Renal cortical epithelial cell (primary cell): ENCODE results near the gene OR9Q2. TPM values are rescaled to one million over a fixed set of nuclear protein-coding genes. Genes with fewer than 3 reads are reported as not detected.
"Not testable (repeated sequence)": the region's sequence is repeated elsewhere in the genome, so short reads cannot be mapped to it uniquely, and the experiment has no call there.

ENCODE experiments used
- DNase-seq: peaks from one replicate; pipeline ENCODE4 v3.0.0-alpha.2; 2011; ENCODE audit warnings: low read depth
- total RNA-seq: library from RNA; depleted of rRNA; stranded (reverse); fragments of >200 nt; gene quantifications from 2 replicates; pipeline ENCODE4 v1.2.3, GENCODE V29; 2014

The OR9Q2 gene, protein sequence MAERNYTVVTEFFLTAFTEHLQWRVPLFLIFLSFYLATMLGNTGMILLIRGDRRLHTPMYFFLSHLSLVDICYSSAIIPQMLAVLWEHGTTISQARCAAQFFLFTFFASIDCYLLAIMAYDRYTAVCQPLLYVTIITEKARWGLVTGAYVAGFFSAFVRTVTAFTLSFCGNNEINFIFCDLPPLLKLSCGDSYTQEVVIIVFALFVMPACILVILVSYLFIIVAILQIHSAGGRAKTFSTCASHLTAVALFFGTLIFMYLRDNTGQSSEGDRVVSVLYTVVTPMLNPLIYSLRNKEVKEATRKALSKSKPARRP
- not detected in 2 replicates for total RNA-seq

DNA sequence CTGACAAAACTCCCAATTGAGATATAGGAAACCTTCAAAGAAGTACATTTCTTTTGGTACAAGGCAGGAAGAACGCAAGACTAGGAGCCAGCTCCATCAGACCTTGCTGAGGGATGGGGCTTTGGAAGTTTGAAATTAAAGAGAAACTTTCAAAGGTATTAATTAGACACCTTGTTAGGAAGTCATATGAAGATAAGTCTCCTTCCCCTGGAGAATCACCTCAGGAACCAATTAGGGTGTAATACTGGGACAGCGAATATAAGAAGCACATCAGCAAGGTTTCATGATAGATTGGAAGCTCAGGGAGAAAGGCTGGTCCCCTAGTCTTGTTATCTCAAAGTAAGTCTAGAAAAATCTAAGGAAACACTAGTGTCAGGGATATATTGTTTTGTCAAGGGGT, at the start of gene OR9Q2:
Gene OR9Q2 (plus strand): TSS at position 301 of the 400 bp plus-strand sequence. CDS start 1,421 bp downstream, outside the sequence.
- no peak for DNase-seq

DNA sequence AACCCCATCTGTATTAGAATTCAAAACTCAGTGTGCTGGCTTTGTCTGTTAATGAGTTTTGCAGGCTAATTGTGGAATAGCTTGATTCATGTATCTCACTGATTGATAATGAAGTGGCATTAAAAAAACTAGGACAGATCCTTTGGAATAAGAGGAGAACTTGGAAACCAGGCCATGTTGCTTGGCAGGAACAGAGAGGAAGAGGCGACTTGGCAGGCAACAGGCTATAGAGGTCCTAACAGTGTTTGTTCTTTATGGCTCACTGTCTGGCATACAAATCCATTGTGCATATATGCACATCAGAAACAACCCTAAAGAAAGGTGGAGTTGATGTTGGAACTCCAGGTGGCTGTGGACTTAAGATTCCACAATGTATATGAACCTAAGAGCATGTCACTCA, 46.1 kb upstream of the OR9Q2 start:
- DNase-seq = no peak

DNA sequence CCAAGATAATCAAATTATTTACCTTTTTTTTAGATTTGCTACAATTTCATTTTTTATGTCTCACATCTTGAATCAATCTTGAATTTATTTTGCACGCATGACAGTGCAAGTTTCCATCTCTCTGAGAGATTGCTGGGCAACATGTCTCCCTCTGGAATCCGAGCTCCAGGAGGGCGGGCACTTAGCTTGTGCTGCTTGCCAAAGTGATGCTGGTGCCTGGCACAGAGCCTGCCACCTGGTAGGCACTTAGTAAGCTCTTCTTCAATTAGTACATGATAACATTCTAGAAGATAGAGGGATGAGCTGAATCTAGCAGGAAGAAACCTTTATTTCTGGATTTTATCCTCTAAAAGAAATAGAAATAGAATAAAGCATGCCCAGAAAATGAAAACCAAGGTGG, 36.1 kb upstream of the OR9Q2 start:
- DNase-seq = no peak

DNA sequence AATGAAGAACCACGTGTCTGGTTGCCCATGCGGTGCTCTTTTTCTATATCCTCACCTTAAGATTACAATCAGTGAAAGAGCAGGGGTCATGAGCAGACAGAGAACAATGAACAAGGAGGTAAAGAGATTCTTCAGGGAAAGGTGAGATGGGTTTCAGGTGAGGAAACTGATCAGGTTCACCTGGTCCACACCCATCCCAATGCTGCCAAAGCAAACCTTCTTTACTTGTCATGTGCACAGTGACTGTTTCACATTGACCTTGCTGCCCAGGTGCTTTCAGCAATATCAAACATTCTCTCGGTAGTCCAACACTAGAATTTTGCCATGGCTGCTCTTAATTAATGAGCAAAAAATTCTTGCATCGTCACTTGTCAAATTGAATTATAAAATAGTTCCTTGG, 24.5 kb upstream of the OR9Q2 start:
- DNase-seq = no peak

DNA sequence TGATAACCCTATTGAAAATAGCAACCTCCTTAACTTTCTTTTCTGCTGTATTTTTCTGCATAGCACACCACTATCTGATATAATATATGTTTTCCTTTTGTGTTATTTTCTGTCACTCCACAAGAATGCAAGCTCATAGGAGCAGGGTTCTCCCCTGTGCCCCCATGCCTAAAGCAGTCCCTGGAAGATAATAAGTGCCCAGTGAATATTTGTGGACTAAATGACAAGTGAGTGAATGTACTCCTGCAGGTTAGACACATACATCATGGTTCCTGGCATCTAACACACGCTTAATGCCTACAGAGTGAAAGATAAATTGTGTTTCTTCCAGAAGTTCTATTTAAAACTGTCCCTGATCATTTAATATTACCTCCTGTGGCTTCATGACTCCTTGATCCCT, 23.9 kb upstream of the OR9Q2 start:
- no peak for DNase-seq

DNA sequence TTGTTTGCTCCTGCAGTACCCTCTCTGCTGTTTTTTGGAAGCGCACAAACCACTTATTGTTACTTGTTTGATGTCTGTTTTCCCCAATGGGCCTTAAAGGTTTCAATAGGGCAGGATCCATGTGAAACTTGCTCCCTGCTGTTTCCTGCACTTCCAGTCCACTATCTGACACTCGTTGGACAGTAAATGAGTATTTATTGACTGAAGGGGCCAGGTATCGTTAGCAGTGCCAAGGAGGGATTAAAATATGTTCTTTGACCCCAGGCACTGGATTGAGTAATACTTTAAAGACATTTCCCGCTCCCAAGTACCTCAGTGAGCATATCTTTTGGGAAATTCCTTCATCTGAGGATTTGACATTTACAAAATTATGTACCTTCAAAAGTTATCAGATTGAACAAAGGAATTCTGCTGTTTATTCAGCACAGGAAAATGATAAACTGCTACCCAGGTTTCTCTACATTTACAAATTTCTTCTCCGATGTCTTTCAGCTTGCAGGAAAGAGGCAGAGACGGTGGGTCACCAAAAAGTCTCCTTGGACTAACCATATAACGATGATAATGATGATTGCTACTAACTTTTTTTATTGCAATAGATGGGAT, 23.3 kb upstream of the OR9Q2 start:
- no peak for DNase-seq

DNA sequence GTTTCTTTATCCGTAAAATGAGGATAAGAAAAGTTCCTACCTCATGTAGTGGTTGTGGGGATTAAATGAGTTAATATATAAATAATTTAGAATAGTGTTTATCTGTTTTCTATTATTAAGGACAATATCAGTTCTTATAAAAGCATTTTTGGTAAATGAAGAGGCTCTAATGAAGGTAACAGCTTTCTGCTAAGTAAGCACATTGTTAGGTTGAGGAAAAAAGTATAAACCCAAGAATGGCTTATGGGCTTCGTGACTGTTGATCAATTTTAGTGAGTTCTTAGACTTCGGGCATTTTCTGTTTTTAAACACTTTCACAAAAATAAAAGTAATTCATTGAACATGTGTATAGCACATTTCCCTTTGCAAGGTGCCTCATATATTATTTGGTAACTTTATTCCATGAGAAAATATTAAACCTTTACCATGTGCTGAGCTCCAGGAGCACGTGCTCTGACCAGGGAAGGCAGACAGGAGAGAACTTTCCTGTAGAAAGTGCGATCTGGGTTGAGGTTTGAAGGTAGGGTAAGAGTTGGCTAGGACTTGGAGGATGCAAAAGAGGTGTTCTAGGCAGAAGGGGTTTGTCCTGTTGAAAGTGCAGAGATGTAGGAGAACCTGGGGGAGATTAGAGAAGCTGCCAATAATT, 11.3 kb upstream of the OR9Q2 start:
- no peak for DNase-seq

DNA sequence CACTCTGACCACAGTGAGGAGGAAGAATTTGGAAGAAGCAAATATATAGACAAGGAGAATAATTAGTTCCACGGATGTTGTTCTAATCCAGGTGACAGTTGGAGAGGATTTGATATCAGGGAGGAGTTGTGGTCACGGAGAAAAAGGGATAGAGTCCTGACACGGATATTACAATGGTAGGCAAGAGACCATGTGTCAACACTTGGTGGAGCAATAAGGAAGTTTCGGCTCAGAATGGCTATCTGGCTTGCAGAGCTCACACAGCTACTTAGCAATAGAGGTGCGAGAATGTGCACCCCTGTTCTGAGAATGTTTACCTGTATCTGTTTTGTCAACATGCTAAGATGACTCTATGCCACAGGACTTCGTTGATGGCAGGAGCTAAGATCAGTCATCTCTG, 10.4 kb upstream of the OR9Q2 start:
- no peak for DNase-seq

DNA sequence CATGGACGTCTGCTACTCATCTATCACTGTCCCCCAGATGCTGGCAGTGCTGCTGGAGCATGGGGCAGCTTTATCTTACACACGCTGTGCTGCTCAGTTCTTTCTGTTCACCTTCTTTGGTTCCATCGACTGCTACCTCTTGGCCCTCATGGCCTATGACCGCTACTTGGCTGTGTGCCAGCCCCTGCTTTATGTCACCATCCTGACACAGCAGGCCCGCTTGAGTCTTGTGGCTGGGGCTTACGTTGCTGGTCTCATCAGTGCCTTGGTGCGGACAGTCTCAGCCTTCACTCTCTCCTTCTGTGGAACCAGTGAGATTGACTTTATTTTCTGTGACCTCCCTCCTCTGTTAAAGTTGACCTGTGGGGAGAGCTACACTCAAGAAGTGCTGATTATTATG, 9.2 kb upstream of the OR9Q2 start:
- no peak for DNase-seq

DNA sequence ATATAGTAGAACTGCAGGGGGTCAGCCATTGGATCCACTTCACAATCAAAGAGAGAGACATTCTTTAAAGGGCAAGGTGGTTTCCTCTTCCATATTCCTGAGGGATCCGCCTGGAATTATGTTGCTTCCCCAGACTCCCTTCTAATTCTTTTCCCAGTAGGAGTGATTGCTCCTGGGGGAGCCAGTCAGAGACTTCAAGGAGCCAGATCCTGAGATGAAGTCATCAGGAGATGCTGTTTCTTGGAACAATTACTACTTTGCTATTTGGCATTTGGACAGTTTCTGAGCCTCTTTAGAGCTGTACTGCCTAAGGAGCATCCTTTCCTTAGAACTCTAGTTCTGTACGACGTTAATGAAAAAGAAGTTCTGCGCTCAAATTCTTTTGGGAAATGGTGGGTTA, 1.9 kb upstream of the OR9Q2 start:
- DNase-seq = no peak

DNA sequence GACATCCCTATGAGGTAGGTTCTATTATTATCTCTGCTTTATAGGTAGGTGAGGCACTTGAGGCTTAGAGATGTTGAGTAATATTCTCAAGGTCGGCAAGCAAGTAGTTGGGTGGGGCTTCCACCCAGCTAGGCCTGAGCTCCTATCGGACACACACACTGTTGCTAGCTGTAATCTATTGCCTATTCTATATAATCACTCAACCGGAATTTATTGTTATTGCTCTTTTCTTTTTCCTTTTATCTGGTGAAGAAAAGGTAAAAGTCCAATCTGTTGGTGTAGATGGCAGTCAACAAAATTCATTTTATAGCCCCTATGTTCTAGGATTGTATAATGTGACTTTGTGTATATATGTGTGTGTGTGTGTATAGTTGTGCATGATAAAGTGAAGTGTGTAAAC, 3.4 kb downstream of the OR9Q2 start:
- DNase-seq = no peak

DNA sequence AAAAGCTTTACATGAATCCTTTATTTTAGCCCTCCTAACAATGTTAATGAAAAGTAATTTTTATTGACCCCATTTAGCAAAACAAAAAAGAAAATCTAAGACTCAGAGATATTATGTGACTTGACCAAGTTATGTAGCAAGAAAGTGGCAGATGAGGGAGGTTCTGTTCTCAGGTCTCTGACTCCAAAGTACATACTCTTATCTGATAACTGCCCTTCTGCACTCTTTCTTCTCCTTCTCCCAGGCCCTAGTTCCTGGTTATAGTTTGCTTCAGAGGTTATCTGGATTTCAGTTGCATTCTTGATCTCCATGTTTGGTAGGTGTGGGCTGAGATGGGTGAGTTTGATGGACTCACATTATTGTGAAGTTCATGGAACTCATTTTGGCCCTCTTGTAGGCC, 4.5 kb downstream of the OR9Q2 start:
- no peak for DNase-seq

DNA sequence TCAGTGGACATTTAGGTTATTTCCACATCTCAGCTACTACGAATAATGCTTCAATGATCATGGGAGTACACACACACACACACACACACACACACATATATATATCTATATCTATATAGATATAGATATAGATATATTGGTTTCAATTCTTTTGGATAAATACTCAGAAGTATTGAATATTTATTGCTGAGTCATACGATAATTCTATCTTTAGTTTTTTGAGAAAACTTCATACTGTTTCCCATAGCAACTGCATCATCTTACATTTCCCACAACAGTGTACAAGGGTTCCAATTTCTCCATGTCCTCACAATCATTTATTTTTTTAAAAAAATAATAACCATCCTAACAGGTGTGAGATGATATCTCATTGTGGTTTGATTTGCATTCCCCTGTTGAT, 7.1 kb downstream of the OR9Q2 start:
- no peak for DNase-seq

DNA sequence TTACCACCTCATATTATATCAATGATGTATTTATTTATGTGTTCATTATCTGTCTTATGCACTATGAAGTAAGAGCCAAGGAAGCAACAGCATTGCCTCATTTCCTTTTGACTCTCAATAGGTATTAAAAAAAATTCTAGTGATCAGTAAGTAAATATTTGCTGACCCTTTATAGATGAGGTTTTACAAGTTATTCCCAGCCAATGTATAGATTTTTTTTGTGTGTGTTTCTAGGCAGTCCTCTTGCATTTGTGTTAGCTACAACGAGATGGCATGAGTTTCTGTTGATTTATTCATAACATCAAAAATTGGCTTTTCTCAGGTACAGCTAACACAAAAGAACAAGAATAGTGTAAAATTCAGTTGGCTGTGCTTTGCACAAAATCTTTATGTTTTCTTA, 10.4 kb downstream of the OR9Q2 start:
- no peak for DNase-seq

DNA sequence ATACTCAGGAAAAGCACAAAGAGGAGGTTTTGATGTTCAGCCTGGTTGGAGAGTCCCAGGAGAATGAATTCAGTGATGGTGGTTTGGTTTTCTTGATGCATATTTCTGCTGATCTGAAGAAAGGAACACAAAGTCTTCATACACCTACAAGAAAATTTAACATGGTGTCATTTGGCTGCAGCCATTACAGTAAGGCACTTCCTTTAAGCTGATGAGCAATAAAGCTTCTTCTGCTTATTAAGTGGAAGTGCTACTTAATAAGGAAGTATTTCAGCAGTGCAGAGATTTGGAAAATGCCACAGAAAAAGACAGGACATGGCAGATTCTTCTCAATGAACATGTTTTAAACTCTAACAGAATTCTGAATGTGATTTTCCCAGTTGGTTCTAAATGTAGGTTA, 15.2 kb downstream of the OR9Q2 start, which contains the start of gene OR1S2:
Gene OR1S2 (minus strand): TSS at position 101 of the 400 bp plus-strand sequence. CDS start 0 bp downstream, at position 101.
- DNase-seq = no peak

DNA sequence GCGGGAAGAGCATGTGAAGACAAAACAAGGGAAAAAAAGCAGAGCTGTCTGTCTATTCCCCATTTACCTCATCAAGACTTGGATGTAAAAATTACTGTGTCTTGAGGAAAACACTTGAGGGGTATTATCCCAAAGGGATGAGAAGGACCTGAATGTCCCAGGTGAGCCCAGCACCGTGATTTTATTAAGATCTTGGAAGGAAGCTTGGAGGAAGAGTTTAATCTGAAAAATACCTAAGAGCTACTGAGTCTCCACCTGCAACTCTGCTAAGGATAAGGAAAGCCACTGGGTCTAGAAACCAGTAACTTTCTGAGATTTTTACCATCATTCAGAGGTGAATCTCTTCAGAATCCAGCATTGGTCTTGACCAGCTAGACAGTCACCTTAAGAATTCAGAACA, 23.6 kb downstream of the OR9Q2 start, which contains the start of gene OR1S1:
Gene OR1S1 (plus strand): TSS at position 301 of the 400 bp plus-strand sequence.
- not testable (repeated sequence) for DNase-seq

DNA sequence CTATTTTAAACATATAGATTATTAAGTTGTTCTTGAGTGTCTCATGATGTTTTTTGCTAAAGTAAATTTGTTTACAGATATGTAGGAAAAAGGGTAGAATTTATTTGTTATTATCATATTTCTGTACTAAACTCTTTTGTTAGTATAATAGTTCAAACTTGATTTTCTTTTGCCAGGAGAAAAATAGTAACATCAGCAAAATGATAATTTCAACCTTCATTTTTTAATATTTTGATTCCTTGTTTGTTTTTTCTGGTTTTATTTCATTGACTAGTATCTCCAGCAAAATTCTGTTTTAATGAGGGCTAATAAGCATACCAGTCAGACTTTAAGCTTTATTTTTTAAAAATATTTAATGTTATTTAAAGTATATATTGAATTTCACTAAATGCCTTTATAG, 27.6 kb downstream of the OR9Q2 start:
- DNase-seq = no peak

DNA sequence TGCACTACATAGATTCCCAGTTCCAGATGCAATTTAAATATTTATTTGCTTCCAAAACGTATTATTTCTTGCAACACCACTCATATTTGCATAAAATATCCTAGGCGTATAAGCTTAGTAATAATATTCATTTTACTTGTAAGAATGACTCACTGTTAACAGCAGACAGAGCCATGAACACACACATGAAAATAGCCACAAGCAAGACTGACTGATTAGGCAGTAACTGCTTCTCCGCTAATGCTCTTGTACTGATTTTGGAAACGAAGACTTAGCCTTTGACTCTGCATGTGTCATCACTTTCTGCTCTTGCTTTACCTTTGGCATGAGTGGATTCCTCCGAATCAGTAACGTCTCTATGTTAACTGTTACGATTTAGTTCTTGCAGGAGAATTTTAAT, 33.9 kb downstream of the OR9Q2 start:
- peak; percentile 27 for DNase-seq

DNA sequence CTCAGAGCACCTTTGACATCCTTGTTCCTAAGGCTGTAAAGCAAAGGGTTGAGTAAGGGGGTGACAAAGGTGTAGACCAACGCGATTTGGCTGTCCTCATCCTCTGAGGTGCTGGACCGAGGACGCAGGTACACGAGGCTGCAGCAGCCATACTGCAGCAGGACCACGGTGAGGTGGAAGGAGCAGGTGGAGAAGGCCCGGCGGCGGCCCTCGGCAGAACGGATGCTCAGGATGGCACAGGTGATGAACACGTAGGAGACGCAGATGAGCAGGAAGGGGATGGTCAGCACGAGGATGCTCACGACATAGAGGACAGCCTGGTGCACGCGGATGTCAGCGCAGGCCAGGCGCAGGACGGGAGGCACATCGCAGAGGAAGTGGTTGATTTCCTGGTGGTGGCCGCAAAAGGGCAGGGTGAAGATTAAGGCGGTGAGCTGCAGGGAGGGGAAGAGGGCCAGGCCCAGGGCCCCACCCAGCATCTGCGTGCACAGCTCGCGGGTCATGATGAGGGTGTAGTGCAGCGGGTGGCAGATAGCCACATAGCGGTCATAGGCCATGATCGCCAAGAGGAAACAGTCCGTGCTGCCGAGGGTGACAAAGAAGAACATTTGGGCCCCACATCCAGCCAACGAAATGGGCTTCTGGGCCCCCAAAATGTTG, 39.2 kb downstream of the OR9Q2 start:
- no peak for DNase-seq
